ENCODE measurements around the gene TTLL6. TPM values are rescaled to one million over a fixed set of nuclear protein-coding genes. Genes with fewer than 3 reads are reported as not detected.

Gene TTLL6
- 0.33 to 0.75 TPM (median 0.49 TPM) in 5 replicates for total RNA-seq (2022; extraction: Qiagen RNA extraction)

GRCh38 chr17:48816774-48817590, at the start of gene TTLL6:
TSS of gene TTLL6 (minus strand) at chr17:48817229. CDS start at chr17:48817072, 157 bp downstream.

GRCh38 chr17:48830840-48831548, 14.0 kb upstream of the TTLL6 start, which contains the start of gene CALCOCO2:
TSS of gene CALCOCO2 (plus strand) at chr17:48831035. CDS start at chr17:48841708, 10,673 bp downstream.

GRCh38 chr17:48728232-48729231, 88.5 kb downstream of the TTLL6 start, which contains the start of gene HOXB13:
TSS of gene HOXB13 (minus strand) at chr17:48728750. CDS start at chr17:48728593, 157 bp downstream.

GRCh38 chr17:48722915-48723422, 94.1 kb downstream of the TTLL6 start, which contains the start of gene PRAC2:
TSS of gene PRAC2 (plus strand) at chr17:48723185. CDS start at chr17:48724411, 1,226 bp downstream.

GRCh38 chr17:48722201-48722907, 94.7 kb downstream of the TTLL6 start, which contains the start of gene PRAC1:
TSS of gene PRAC1 (minus strand) at chr17:48722518. CDS start at chr17:48722392, 126 bp downstream.

Other genes with a start within 250 kb of the TTLL6 start
- gene HOXB4, start 238.9 kb downstream of the TTLL6 start, total RNA-seq (2022; extraction: Qiagen RNA extraction): 0.06 to 0.21 TPM (median 0.14 TPM) in 5 replicates
- gene HOXB3, start 227.0 kb downstream of the TTLL6 start, total RNA-seq (2022; extraction: Qiagen RNA extraction): 4.2 to 6.1 TPM (median 5.1 TPM) in 5 replicates
- gene HOXB5, start 223.4 kb downstream of the TTLL6 start, total RNA-seq (2022; extraction: Qiagen RNA extraction): 1.4 to 2.8 TPM (median 2.6 TPM) in 5 replicates
- 2.9 to 5.9 TPM (median 5.1 TPM) in 5 replicates for gene HOXB6, start 212.2 kb downstream of the TTLL6 start, total RNA-seq (2022; extraction: Qiagen RNA extraction)
- gene HOXB7, start 206.2 kb downstream of the TTLL6 start, total RNA-seq (2022; extraction: Qiagen RNA extraction): 30.6 to 34.4 TPM (median 32.6 TPM) in 5 replicates
- 6.2 to 8.3 TPM (median 7.0 TPM) in 5 replicates for gene HOXB8, start 201.9 kb downstream of the TTLL6 start, total RNA-seq (2022; extraction: Qiagen RNA extraction)
- 6.9 to 8.0 TPM (median 7.6 TPM) in 5 replicates for gene HOXB9, start 190.9 kb downstream of the TTLL6 start, total RNA-seq (2022; extraction: Qiagen RNA extraction)
- not detected in 5 replicates for gene PRAC1, start 94.7 kb downstream of the TTLL6 start, total RNA-seq (2022; extraction: Qiagen RNA extraction)
- gene PRAC2, start 94.0 kb downstream of the TTLL6 start, total RNA-seq (2022; extraction: Qiagen RNA extraction): not detected in 5 replicates
- 1.8 to 2.4 TPM (median 2.1 TPM) in 5 replicates for gene HOXB13, start 88.5 kb downstream of the TTLL6 start, total RNA-seq (2022; extraction: Qiagen RNA extraction)
- gene CALCOCO2, start 13.8 kb upstream of the TTLL6 start, total RNA-seq (2022; extraction: Qiagen RNA extraction): 59.2 to 91.7 TPM (median 79.1 TPM) in 5 replicates
- 487 to 715 TPM (median 564 TPM) in 5 replicates for gene ATP5MC1, start 75.6 kb upstream of the TTLL6 start, total RNA-seq (2022; extraction: Qiagen RNA extraction)
- gene UBE2Z, start 91.2 kb upstream of the TTLL6 start, total RNA-seq (2022; extraction: Qiagen RNA extraction): 120 to 127 TPM (median 123 TPM) in 5 replicates
- gene SNF8, start 127.6 kb upstream of the TTLL6 start, total RNA-seq (2022; extraction: Qiagen RNA extraction): 268 to 334 TPM (median 298 TPM) in 5 replicates
- 4.2 to 5.3 TPM (median 4.8 TPM) in 5 replicates for gene GIP, start 151.4 kb upstream of the TTLL6 start, total RNA-seq (2022; extraction: Qiagen RNA extraction)
- 52.4 to 90.0 TPM (median 78.0 TPM) in 5 replicates for gene IGF2BP1, start 180.2 kb upstream of the TTLL6 start, total RNA-seq (2022; extraction: Qiagen RNA extraction)